ENCODE measurements around the gene ARHGEF16. TPM values are rescaled to one million over a fixed set of nuclear protein-coding genes. Genes with fewer than 3 reads are reported as not detected.

Gene ARHGEF16
- total RNA-seq, 1 donor from 2014 or later, result 1.3 TPM

GRCh38 chr1:3483801-3484444 lies 29.5 kb downstream of the ARHGEF16 start:
- peaks cover 11% of the 10 kb centered on the region for H3K36me3 Mint-ChIP-seq
- H3K4me3 Mint-ChIP-seq, result peak overlapping the region; percentile 39
- TF ChIP-seq EZH2phosphoT487 (IDR thresholded peaks at IDR 0.05), result no peak
- TF ChIP-seq, protein P1, sequence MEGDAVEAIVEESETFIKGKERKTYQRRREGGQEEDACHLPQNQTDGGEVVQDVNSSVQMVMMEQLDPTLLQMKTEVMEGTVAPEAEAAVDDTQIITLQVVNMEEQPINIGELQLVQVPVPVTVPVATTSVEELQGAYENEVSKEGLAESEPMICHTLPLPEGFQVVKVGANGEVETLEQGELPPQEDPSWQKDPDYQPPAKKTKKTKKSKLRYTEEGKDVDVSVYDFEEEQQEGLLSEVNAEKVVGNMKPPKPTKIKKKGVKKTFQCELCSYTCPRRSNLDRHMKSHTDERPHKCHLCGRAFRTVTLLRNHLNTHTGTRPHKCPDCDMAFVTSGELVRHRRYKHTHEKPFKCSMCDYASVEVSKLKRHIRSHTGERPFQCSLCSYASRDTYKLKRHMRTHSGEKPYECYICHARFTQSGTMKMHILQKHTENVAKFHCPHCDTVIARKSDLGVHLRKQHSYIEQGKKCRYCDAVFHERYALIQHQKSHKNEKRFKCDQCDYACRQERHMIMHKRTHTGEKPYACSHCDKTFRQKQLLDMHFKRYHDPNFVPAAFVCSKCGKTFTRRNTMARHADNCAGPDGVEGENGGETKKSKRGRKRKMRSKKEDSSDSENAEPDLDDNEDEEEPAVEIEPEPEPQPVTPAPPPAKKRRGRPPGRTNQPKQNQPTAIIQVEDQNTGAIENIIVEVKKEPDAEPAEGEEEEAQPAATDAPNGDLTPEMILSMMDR (IDR thresholded peaks at IDR 0.05), result peak; percentile 69
- TF ChIP-seq EZH2 (IDR thresholded peaks at IDR 0.05), result no peak
- peaks cover 2% of the 10 kb centered on the region for H3K27me3 Mint-ChIP-seq (ENCODE audit: insufficient read depth, low read depth)
- no peaks in the 10 kb centered on the region for H3K9me3 ChIP-seq (ENCODE audit: low read depth)
- no peaks in the 10 kb centered on the region for H3K27me3 ChIP-seq
- H3K27ac ChIP-seq, result no peak overlapping the region
- H3K4me1 ChIP-seq, result no peaks in the 10 kb centered on the region
- H3K4me1 Mint-ChIP-seq, result no peaks in the 10 kb centered on the region
- no peaks in the 10 kb centered on the region for H3F3A ChIP-seq (ENCODE audit: low read depth)
- no peak overlapping the region for H3K9ac ChIP-seq
- H3K79me2 ChIP-seq (ENCODE audit: low read depth), result no peaks in the 10 kb centered on the region
- H3K36me3 ChIP-seq, result no peaks in the 10 kb centered on the region
- H4K20me1 ChIP-seq (ENCODE audit: low read depth), result no peaks in the 10 kb centered on the region
- H2AFZ ChIP-seq (replicated peaks), result no peak overlapping the region
- no peak overlapping the region for H3K4me3 ChIP-seq
- peaks cover 13% of the 10 kb centered on the region for H3K9me3 Mint-ChIP-seq
- DNase-seq (ENCODE audit: low spot score), result peak; percentile 59
- H3K27ac Mint-ChIP-seq, result no peak overlapping the region
- no peak overlapping the region for H3K4me2 ChIP-seq

- no peak for DNase-seq (ENCODE audit: low spot score)
- peaks cover 2% of the 10 kb centered on the region for H3K27me3 Mint-ChIP-seq (ENCODE audit: insufficient read depth, low read depth)
- no peaks in the 10 kb centered on the region for H3F3A ChIP-seq (ENCODE audit: low read depth)
- H3K4me1 ChIP-seq, result no peaks in the 10 kb centered on the region
- no peak overlapping the region for H3K4me3 Mint-ChIP-seq
- H3K4me3 ChIP-seq, result no peak overlapping the region
- H3K9ac ChIP-seq, result no peak overlapping the region
- no peak overlapping the region for H3K4me2 ChIP-seq
- H4K20me1 ChIP-seq (ENCODE audit: low read depth), result no peaks in the 10 kb centered on the region
- H3K9me3 Mint-ChIP-seq, result peaks cover 16% of the 10 kb centered on the region
- peaks cover 13% of the 10 kb centered on the region for H3K36me3 Mint-ChIP-seq
- no peaks in the 10 kb centered on the region for H3K4me1 Mint-ChIP-seq
- H2AFZ ChIP-seq (replicated peaks), result no peak overlapping the region
- no peaks in the 10 kb centered on the region for H3K9me3 ChIP-seq (ENCODE audit: low read depth)
- no peak overlapping the region for H3K27ac Mint-ChIP-seq
- H3K79me2 ChIP-seq (ENCODE audit: low read depth), result no peaks in the 10 kb centered on the region
- no peaks in the 10 kb centered on the region for H3K27me3 ChIP-seq
- TF ChIP-seq, protein P1 (IDR thresholded peaks at IDR 0.05), result no peak
- TF ChIP-seq EZH2phosphoT487 (IDR thresholded peaks at IDR 0.05) (no peak), EZH2 (IDR thresholded peaks at IDR 0.05) (no peak)
- no peaks in the 10 kb centered on the region for H3K36me3 ChIP-seq
- no peak overlapping the region for H3K27ac ChIP-seq
Measured at GRCh38 chr1:3485016-3485415, 30.6 kb downstream of the ARHGEF16 start.

GRCh38 chr1:3488432-3488831 lies 34.0 kb downstream of the ARHGEF16 start:
- H3K36me3 Mint-ChIP-seq, result peaks cover 13% of the 10 kb centered on the region
- no peaks in the 10 kb centered on the region for H3K4me1 ChIP-seq
- no peak overlapping the region for H3K4me3 Mint-ChIP-seq
- TF ChIP-seq, protein P1 (IDR thresholded peaks at IDR 0.05), result no peak
- TF ChIP-seq EZH2phosphoT487 (IDR thresholded peaks at IDR 0.05), result no peak
- no peak for TF ChIP-seq EZH2 (IDR thresholded peaks at IDR 0.05)
- no peak overlapping the region for H3K4me3 ChIP-seq
- H3K9me3 ChIP-seq (ENCODE audit: low read depth), result no peaks in the 10 kb centered on the region
- no peaks in the 10 kb centered on the region for H3K27me3 ChIP-seq
- H4K20me1 ChIP-seq (ENCODE audit: low read depth), result no peaks in the 10 kb centered on the region
- H3K79me2 ChIP-seq (ENCODE audit: low read depth), result no peaks in the 10 kb centered on the region
- peaks cover 3% of the 10 kb centered on the region for H3K4me1 Mint-ChIP-seq
- no peak overlapping the region for H2AFZ ChIP-seq (replicated peaks)
- H3F3A ChIP-seq (ENCODE audit: low read depth), result no peaks in the 10 kb centered on the region
- no peak for DNase-seq (ENCODE audit: low spot score)
- no peak overlapping the region for H3K4me2 ChIP-seq
- H3K27ac ChIP-seq, result no peak overlapping the region
- no peaks in the 10 kb centered on the region for H3K36me3 ChIP-seq
- H3K27me3 Mint-ChIP-seq (ENCODE audit: insufficient read depth, low read depth), result peaks cover 2% of the 10 kb centered on the region
- no peak overlapping the region for H3K27ac Mint-ChIP-seq
- H3K9ac ChIP-seq, result no peak overlapping the region
- peaks cover 16% of the 10 kb centered on the region for H3K9me3 Mint-ChIP-seq
